ENCODE measurements around the gene COL18A1.

The COL18A1 gene

GRCh38 chr21:45543371-45543709 lies 138.4 kb downstream of the COL18A1 start:
- no peak overlapping the region for H3K27ac ChIP-seq (ENCODE audit: low read depth, low read length)
- H3K4me3 ChIP-seq (ENCODE audit: low read depth, low read length), result no peak overlapping the region
- H3K4me1 ChIP-seq (ENCODE audit: control insufficient read depth, insufficient read depth, low read length), result 0 out of 2 replicates have a peak, but pooled peaks cover 5% of the 10 kb centered on the region
- H3K9ac ChIP-seq (ENCODE audit: low read depth, low read length), result no peak overlapping the region
- H3K9me3 ChIP-seq (ENCODE audit: control insufficient read depth, insufficient read depth, low read length), result no peaks in the 10 kb centered on the region
- H3K27me3 ChIP-seq (ENCODE audit: control insufficient read depth, insufficient read depth, low read length), result no peaks in the 10 kb centered on the region
- no peaks in the 10 kb centered on the region for H3K36me3 ChIP-seq (ENCODE audit: control insufficient read depth, insufficient read depth, low read length)

DNA sequence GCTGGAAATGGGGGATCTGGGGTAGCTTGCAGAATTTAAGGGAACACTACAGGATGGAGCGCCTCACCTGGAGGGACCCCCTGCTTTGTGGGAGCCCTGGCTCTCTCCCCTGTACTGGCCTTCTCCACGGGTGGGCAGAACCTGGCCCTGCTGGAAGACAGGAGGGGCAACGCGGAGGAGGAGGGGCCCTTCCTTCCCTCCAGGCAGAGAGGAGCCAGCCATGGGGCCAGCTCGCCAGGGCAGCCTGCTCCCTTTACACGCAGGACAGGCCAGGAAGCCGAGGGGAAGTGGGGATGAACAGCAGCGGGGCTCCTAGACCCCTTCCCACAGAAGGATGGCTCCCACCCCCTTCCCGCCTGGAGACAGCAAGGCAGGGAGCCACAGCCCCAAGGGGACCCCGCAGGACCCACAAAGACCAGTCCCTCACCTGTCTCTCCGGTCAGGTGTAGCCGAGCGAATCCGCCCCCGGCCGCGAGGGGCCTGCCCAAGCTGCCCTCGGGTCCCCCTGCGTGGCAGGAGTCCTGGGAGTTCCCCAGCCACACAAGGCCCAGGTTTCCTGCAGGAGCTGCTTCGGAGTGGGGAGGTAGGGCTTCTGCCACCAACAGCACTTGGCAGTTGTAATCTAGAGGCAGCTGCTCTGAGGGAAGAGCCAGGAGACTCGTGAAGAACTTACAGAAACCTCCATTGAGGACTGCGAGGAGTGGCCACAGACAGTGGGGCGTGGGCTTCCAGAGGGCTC lies 138.9 kb downstream of the COL18A1 start:
- Histone ChIP-seq H3K4me1 (ENCODE audit: control insufficient read depth, insufficient read depth, low read length) (0 out of 2 replicates have a peak, but pooled peaks cover 5% of the 10 kb centered on the region), H3K4me3 (ENCODE audit: low read depth, low read length) (no peak overlapping the region), H3K27ac (ENCODE audit: low read depth, low read length) (peak overlapping the region; percentile 18), H3K36me3 (ENCODE audit: control insufficient read depth, insufficient read depth, low read length) (no peaks in the 10 kb centered on the region), H3K27me3 (ENCODE audit: control insufficient read depth, insufficient read depth, low read length) (no peaks in the 10 kb centered on the region), H3K9ac (ENCODE audit: low read depth, low read length) (no peak overlapping the region), H3K9me3 (ENCODE audit: control insufficient read depth, insufficient read depth, low read length) (no peaks in the 10 kb centered on the region)

DNA sequence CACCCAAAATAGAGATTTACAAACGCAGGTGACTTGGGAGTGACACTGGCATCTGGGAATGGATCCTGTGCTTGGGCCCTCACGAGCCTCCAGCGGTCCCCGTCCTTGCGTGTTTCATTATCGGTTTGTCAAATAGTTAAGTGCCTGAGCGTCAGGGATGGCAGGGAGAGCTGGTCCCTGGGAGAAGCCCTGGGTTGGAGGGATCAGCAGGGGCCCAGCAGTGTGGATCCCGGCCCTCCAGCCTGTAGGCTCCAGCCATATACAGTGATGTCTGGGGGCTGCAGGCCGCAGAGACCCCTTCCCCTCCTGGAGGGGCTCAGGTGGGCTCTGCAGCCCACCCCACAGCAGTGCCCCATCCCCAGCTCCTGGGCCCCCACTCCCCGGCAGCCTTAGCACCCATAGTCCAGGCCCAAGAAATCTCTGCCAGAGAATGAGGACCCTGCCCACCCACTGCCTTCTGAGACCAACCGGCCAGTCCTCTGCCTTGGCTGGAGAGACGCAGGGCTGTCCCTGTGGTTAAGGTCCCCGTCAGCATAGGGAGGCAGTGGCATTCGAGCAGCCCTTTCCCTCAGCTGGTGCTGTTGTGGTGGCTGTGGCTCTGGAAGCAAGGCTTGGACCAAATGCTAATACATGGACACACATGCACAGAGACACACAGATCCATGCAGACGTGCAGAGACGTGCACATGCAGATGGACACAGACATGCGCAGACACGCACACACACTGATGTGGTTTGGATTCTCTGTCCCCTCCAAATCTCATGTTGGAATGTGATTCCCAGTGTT lies 139.7 kb downstream of the COL18A1 start:
- no peak overlapping the region for H3K9ac ChIP-seq (ENCODE audit: low read depth, low read length)
- H3K27me3 ChIP-seq (ENCODE audit: control insufficient read depth, insufficient read depth, low read length), result no peaks in the 10 kb centered on the region
- H3K4me1 ChIP-seq (ENCODE audit: control insufficient read depth, insufficient read depth, low read length), result 0 out of 2 replicates have a peak, but pooled peaks cover 5% of the 10 kb centered on the region
- H3K27ac ChIP-seq (ENCODE audit: low read depth, low read length), result no peak overlapping the region
- H3K36me3 ChIP-seq (ENCODE audit: control insufficient read depth, insufficient read depth, low read length), result no peaks in the 10 kb centered on the region
- H3K4me3 ChIP-seq (ENCODE audit: low read depth, low read length), result no peak overlapping the region
- H3K9me3 ChIP-seq (ENCODE audit: control insufficient read depth, insufficient read depth, low read length), result no peaks in the 10 kb centered on the region

DNA sequence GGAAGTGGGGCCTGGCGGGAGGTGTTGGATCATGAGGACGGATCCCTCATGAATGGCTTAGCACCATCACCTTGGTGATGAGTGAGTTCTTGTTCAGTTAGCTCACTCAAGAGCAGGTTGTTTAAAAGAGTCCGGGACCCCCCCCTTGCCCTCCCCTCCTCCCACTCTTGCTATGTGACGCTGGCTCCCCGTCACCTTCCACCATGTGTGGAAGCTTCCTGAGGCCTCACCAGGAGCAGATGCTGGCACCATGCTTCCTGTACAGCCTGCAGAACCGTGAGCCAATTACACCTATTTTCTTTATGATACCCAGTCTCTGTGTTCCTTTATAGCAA lies 140.2 kb downstream of the COL18A1 start:
- Histone ChIP-seq H3K27me3 (ENCODE audit: control insufficient read depth, insufficient read depth, low read length) (no peaks in the 10 kb centered on the region), H3K36me3 (ENCODE audit: control insufficient read depth, insufficient read depth, low read length) (no peaks in the 10 kb centered on the region), H3K27ac (ENCODE audit: low read depth, low read length) (no peak overlapping the region), H3K9me3 (ENCODE audit: control insufficient read depth, insufficient read depth, low read length) (no peaks in the 10 kb centered on the region), H3K9ac (ENCODE audit: low read depth, low read length) (no peak overlapping the region), H3K4me3 (ENCODE audit: low read depth, low read length) (no peak overlapping the region), H3K4me1 (ENCODE audit: control insufficient read depth, insufficient read depth, low read length) (0 out of 2 replicates have a peak, but pooled peaks cover 5% of the 10 kb centered on the region)

GRCh38 chr21:45545691-45546531 lies 140.9 kb downstream of the COL18A1 start:
- no peak overlapping the region for H3K27ac ChIP-seq (ENCODE audit: low read depth, low read length)
- no peak overlapping the region for H3K4me3 ChIP-seq (ENCODE audit: low read depth, low read length)
- H3K9me3 ChIP-seq (ENCODE audit: control insufficient read depth, insufficient read depth, low read length), result no peaks in the 10 kb centered on the region
- no peaks in the 10 kb centered on the region for H3K27me3 ChIP-seq (ENCODE audit: control insufficient read depth, insufficient read depth, low read length)
- H3K36me3 ChIP-seq (ENCODE audit: control insufficient read depth, insufficient read depth, low read length), result no peaks in the 10 kb centered on the region
- H3K4me1 ChIP-seq (ENCODE audit: control insufficient read depth, insufficient read depth, low read length), result peaks cover 10% of the 10 kb centered on the region; the same call in 1 of the 2 replicates
- H3K9ac ChIP-seq (ENCODE audit: low read depth, low read length), result no peak overlapping the region

- no peaks in the 10 kb centered on the region for H3K27me3 ChIP-seq (ENCODE audit: control insufficient read depth, insufficient read depth, low read length)
- no peak overlapping the region for H3K9ac ChIP-seq (ENCODE audit: low read depth, low read length)
- peaks cover 14% of the 10 kb centered on the region; the same call in 1 of the 2 replicates for H3K4me1 ChIP-seq (ENCODE audit: control insufficient read depth, insufficient read depth, low read length)
- H3K36me3 ChIP-seq (ENCODE audit: control insufficient read depth, insufficient read depth, low read length), result no peaks in the 10 kb centered on the region
- H3K4me3 ChIP-seq (ENCODE audit: low read depth, low read length), result no peak overlapping the region
- no peaks in the 10 kb centered on the region for H3K9me3 ChIP-seq (ENCODE audit: control insufficient read depth, insufficient read depth, low read length)
- H3K27ac ChIP-seq (ENCODE audit: low read depth, low read length), result no peak overlapping the region
Observed at GRCh38 chr21:45546636-45547544, 141.9 kb downstream of the COL18A1 start.

DNA sequence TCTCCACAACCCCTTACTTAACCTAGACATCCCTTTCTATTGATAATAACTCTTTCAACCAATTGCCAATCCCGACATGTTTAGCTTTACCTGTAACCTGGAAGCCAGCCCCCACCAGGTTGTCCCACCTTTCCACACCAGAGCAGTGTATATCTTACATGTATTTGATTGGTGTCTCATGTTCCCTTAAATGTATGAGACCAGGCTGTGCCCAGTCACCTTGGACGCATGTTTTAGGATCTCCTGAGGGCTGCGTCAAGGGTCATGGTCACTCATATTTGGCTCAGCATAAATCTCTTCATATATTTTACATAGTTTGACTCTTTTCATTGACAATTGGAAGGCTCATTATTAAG lies 142.6 kb downstream of the COL18A1 start:
- no peak overlapping the region for H3K27ac ChIP-seq (ENCODE audit: low read depth, low read length)
- H3K9ac ChIP-seq (ENCODE audit: low read depth, low read length), result no peak overlapping the region
- no peak overlapping the region for H3K4me3 ChIP-seq (ENCODE audit: low read depth, low read length)
- no peaks in the 10 kb centered on the region for H3K27me3 ChIP-seq (ENCODE audit: control insufficient read depth, insufficient read depth, low read length)
- no peaks in the 10 kb centered on the region for H3K36me3 ChIP-seq (ENCODE audit: control insufficient read depth, insufficient read depth, low read length)
- H3K9me3 ChIP-seq (ENCODE audit: control insufficient read depth, insufficient read depth, low read length), result no peaks in the 10 kb centered on the region
- peaks cover 14% of the 10 kb centered on the region; the same call in 1 of the 2 replicates for H3K4me1 ChIP-seq (ENCODE audit: control insufficient read depth, insufficient read depth, low read length)

DNA sequence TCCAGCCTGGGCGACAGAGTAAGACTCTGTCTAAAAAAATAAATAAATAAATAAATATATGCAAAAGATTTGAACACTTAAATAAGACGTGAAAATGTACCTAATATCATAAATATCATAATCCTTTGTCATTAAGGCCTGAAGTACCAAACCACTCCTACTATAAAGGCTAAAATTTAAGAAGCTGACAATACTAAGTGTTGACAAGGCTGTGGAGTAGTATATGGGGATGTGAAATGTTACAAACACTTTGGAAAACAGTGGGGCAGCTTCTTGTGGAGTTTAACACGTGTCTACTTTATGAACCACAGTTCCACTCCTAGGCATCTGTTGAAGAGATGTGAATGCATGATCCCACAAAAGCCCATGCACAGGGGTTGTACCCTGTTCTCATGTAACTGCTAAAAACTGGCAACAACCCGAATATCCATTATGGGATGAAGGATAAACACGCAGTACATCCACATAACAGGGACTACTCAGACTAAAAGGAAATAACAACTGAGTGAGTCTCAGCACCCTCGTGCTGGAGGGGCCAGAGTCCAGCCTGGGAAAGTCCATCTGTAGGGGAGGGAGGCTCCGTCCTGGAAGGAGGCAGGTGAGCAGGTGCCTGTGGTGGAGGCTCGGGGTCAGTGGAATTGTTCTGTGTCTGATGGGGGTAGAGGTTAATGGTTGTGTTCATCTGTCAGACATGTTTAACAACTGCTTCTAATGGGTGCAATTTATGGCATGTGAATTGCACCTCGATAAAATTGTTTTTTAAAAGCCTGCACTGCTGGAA lies 143.9 kb downstream of the COL18A1 start:
- no peak overlapping the region for H3K27ac ChIP-seq (ENCODE audit: low read depth, low read length)
- H3K4me3 ChIP-seq (ENCODE audit: low read depth, low read length), result no peak overlapping the region
- H3K9ac ChIP-seq (ENCODE audit: low read depth, low read length), result no peak overlapping the region
- no peaks in the 10 kb centered on the region for H3K36me3 ChIP-seq (ENCODE audit: control insufficient read depth, insufficient read depth, low read length)
- H3K4me1 ChIP-seq (ENCODE audit: control insufficient read depth, insufficient read depth, low read length), result peaks cover 14% of the 10 kb centered on the region; the same call in 1 of the 2 replicates
- H3K9me3 ChIP-seq (ENCODE audit: control insufficient read depth, insufficient read depth, low read length), result no peaks in the 10 kb centered on the region
- H3K27me3 ChIP-seq (ENCODE audit: control insufficient read depth, insufficient read depth, low read length), result no peaks in the 10 kb centered on the region

GRCh38 chr21:45549626-45550463 lies 144.9 kb downstream of the COL18A1 start:
- H3K27me3 ChIP-seq (ENCODE audit: control insufficient read depth, insufficient read depth, low read length), result peaks cover 3% of the 10 kb centered on the region; the same call in 1 of the 2 replicates
- no peaks in the 10 kb centered on the region for H3K9me3 ChIP-seq (ENCODE audit: control insufficient read depth, insufficient read depth, low read length)
- H3K27ac ChIP-seq (ENCODE audit: low read depth, low read length), result no peak overlapping the region
- peaks cover 14% of the 10 kb centered on the region; the same call in 1 of the 2 replicates for H3K4me1 ChIP-seq (ENCODE audit: control insufficient read depth, insufficient read depth, low read length)
- no peaks in the 10 kb centered on the region for H3K36me3 ChIP-seq (ENCODE audit: control insufficient read depth, insufficient read depth, low read length)
- H3K9ac ChIP-seq (ENCODE audit: low read depth, low read length), result no peak overlapping the region
- no peak overlapping the region for H3K4me3 ChIP-seq (ENCODE audit: low read depth, low read length)
